Measurements from ENCODE around the gene TIMP3. TPM values are rescaled to one million over a fixed set of nuclear protein-coding genes. Genes with fewer than 3 reads are reported as not detected.

The TIMP3 gene
- total RNA-seq, 1 experiment from 2014 or later = 0.42 TPM

DNA sequence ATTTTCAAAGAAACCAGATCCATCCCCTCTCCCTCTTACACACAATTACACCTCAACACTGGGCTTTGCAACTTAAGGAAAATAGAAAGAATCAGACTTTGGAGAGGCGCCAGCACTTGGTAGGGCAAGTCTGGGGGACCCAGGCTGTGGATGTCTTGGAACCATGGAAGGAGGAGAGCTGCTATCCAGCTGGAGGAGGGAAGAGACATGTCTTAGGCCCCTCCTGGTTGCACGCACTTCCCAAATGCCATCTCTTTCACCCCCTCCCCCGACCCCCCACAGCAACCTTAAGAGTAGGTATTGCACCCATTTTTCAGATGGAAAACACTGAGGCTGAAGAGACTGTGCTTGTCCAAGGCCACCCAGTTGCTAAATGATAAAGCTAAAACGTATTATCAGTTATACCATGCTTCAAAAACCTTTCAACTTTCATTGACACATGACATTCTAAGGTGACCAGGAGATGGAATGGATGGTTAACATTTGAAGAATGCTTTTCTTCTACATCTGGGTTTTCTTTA, 3.9 kb downstream of the TIMP3 start:
- DNase-seq (ENCODE audit: extremely low read depth, low read depth) = no peak

DNA sequence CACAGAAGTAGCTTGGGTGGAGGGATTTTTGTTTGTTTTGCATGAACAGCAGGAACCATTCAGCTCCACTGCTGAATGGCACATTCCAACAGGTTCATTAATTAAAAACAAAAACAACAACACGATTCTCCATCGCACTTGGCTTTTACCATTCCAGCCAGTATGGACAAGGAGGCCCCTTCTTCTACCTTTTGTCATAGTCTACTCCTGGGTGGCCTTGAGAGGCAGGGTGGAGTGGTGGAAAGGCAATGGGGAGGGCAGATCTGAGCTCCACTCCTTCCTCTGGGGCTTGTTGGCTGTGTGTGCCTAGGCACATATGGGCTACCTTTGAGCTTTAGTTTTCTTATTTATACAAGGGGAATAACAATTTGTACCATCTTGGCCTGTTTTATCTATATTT, 4.8 kb downstream of the TIMP3 start:
- no peak for DNase-seq (ENCODE audit: extremely low read depth, low read depth)

- DNase-seq (ENCODE audit: extremely low read depth, low read depth) = no peak
Measured at GRCh38 chr22:32808038-32808445, 6.5 kb downstream of the TIMP3 start.

DNA sequence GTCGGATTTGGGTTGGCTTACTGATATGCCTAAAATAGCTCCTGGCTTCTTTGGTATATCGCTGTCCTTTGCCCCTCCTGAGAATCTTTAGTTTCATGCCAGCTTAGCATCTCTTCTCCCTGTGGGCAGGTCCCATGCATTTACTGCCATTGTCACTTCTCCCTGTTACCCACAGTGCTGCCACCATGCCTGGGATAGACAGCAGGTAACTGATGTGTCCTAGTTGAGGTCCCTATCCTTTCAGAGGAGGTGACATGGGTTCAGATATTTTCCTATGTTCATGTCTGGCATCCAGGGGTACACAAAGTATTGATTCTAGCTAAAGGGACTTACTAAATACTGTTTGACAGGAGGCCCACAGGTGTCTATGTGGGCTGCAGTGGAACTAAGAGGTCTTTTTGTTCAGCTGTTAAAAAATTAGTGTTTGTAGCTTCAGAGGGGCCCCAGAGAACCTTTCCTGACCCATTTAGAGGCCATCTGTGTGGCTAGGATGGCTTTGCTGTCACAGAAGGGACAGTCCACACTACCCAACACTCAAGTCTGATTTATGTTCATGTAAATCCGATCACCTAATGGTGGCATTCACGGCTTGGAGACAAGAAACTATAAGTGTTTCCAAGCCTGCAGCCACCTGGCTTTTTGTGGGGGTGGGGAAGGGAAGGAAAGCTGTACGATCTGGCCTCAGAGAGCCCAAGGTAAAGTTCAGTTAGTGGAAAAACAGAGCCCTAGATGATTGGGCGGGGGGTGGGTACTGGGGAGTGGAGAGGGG, 8.5 kb downstream of the TIMP3 start:
- DNase-seq (ENCODE audit: extremely low read depth, low read depth) = no peak

GRCh38 chr22:32810555-32811133, 9.1 kb downstream of the TIMP3 start:
- no peak for DNase-seq (ENCODE audit: extremely low read depth, low read depth)

DNA sequence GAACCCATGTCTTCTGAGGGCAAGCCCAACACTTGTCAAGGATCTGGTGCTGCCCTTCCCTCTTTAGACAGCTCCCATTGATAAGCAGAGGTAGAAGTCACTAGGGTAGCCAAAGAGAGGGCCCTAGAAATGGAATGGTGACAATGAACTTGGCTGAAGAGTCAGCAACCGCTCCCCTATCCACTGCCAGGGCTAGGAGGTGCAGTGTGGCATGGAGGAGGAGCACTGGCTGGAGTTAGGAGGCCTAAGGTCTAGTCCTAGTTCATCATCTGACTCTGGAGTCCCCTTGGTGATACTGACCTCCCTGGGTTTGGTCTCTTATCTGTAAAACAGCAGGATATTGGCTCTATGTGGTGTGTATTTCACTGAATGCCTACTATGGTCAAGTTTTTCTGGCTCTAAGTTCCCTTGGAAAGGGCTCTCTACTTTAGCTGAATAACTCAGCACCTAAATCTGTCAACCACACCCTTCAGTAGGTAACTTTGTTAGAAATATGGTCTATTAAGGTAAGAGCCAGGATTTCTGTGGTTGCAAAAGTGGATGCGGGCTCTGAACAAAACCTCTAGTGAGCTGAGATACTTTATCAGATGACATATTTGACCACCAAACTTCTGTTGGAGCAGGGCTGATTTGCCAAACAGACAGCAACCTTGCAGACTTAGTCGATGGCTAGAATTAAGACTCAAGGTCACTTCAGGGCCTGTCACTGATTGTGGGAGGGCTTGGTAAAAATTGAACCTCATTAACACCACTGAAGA, 10.5 kb downstream of the TIMP3 start:
- no peak for DNase-seq (ENCODE audit: extremely low read depth, low read depth)

DNA sequence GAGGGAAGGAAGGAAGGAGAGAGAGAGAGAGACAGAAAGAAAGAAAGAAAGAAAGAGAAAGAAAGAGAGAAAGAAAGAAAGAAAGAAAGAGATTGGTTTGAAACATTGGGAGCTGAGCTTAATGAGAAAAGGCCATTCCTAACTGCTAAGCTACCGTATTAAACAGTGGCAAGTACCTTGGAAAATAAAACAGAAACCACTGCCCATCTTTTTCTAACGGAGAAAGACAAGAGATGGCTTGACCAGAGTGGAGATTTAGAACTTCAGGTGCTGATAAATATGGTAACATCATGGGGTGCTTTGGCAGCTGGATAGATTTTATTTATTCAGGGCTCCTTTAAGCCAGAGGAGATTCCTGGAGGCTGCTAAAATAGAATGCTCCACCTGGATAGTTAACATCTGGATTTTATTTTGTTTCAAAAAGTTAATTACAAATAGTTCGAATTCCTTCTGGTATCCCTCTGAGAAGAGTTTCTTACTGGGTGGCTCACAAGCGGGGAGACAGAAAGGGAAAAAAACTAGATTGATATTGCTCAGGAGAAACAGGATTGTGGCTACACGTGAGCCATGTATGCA, 12.9 kb downstream of the TIMP3 start:
- DNase-seq (ENCODE audit: extremely low read depth, low read depth) = no peak

DNA sequence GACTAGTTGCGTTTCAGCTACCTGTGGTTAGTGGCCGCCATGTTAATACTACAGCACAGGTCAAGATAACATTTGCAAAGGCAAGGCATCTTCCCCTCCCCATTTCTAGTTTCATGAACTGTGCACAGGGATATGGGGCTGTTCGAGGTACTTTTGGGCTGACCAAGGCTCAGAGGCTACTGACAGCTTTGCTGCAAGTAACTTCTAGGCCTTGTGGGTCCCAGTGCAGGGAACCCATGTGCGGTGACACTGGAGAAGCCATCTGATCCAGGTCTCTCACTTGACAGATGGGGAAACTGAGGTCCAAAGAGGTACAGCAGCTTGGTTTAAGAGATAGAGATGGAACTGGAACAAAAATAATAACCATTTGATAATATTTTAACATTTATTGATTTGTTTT, 13.6 kb downstream of the TIMP3 start:
- DNase-seq (ENCODE audit: extremely low read depth, low read depth) = no peak

DNA sequence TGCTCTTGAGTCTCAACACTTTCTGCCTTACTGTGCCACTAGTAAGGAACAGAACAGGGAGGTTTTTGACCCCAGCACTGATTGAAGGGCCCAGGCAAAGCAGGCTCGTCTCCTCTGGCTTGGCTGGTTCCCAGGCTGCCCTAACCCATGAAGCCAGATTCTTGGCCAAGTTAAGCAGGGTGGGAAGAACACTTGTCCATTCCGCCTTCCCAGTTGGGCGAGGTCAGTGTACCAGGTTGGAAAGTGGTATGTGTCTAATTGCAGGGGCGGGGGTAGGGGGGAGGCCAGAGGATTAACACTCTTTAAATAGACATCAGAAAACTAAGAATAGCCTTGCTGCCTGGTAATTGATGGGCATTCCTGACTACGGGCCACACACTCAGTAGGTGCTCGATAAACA, 14.4 kb downstream of the TIMP3 start:
- no peak for DNase-seq (ENCODE audit: extremely low read depth, low read depth)

DNA sequence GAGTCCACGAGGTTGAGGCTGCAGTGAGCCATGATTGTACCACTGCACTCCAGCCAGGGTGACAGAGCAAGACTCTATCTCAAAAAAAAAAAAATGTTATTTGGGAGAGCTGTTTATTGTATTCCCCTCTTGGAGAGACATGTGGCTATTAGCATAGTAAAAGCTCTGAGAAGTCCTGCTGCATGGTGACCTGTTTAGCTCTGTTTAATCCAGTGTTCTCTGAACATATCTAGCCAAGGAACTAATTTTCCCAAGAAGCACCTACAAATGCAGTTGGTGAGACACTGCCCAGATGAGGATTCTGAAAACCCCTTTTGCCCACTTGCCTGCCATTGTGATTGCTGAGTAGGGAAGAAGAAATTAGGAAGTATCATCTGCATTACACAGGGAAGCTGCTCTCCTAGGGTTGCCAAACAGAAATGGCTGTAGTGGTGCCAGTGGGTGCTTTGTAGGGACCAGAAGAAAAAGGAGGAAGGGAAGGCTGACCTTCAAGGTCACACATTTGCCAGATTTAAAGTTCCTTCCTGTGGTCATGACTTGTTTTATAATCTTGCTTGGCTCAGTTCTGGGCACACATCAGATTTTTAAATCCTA, 15.7 kb downstream of the TIMP3 start:
- no peak for DNase-seq (ENCODE audit: extremely low read depth, low read depth)

- DNase-seq (ENCODE audit: extremely low read depth, low read depth) = no peak
Measured at GRCh38 chr22:32818446-32819115, 17.1 kb downstream of the TIMP3 start.

GRCh38 chr22:32819120-32819519, 17.6 kb downstream of the TIMP3 start:
- DNase-seq (ENCODE audit: extremely low read depth, low read depth) = no peak

DNA sequence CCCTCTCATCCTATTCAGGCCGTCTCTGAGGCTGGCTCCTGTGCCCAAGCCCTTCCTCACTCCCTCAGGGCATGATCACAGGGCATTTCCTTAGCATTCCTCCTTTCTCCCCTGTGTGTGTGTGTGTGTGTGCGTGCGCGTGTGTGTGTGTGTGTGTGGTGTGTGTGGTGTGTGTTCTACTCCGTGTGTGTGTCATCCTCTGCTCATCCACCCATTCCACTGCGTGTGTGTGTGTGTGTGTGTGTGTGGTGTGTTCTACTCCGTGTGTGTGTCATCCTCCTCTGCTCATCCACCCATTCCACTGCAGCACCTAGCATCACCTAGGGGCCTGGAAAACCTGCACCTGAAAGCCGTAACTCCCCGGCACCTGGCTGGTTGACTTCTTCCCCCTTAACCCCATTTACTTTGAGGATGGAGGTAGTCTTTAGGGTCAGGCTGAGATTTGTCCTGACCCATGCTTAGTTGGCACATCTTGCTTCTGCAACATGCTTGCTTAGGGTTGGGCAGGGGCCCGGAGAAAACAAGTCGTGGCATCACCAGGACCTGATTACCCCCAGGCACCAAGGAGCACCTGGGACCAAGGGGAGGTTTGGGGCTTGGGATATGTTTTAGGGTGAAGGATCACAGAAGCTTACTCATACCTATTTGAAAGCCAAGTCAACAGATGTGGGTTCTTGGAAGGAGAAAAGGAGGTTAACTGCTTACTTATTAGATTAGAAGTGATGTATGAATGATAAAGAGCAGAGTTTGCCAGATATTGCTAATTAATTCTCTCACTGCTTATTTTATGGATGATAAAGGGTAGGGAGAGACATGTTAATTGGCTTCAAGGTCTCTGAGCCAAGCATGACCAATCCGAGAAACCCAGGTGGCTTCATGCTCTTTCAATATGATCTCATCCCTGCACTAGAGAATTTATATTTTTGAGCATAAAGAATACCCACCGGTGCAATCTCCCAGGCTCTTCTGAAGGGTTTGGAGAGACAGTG, 18.9 kb downstream of the TIMP3 start:
- no peak for DNase-seq (ENCODE audit: extremely low read depth, low read depth)

GRCh38 chr22:32822179-32822877, 20.8 kb downstream of the TIMP3 start:
- no peak for DNase-seq (ENCODE audit: extremely low read depth, low read depth)

DNA sequence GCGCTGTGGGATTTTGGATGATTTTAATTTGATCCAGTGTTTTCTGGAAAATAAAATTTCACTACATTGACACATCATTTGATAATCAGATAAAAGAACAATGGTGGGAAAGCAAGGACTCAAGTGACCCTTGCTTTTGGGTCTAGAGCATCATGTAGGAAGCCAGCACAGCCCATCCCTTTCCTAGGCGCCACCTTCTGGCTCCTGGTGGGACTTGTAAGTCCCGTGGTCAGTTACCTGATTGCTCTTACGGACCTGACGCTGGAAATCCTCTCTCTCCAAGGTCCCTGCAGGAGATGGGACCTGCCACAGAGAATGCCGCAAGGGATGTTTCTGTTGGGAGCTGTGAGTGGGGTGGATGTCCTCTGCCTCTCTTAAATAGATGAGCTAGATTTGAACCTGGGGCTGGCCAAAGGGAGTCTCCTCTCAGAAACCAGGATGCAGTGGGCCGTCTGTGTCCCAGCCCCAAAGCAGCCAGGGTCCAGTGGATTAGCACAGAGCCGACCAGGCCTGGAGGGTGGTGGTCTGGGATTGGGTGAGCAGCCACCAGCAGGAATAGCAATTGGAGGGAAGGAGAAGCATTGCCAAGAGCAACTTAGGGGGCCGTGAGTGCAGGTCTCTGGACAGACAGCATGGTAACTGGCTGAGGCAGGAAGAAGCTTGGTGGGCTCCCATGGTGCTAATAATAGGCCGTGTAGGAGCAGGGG, 21.7 kb downstream of the TIMP3 start:
- DNase-seq (ENCODE audit: extremely low read depth, low read depth) = peak; percentile 22

GRCh38 chr22:32824531-32825312, 23.2 kb downstream of the TIMP3 start:
- DNase-seq (ENCODE audit: extremely low read depth, low read depth) = no peak

DNA sequence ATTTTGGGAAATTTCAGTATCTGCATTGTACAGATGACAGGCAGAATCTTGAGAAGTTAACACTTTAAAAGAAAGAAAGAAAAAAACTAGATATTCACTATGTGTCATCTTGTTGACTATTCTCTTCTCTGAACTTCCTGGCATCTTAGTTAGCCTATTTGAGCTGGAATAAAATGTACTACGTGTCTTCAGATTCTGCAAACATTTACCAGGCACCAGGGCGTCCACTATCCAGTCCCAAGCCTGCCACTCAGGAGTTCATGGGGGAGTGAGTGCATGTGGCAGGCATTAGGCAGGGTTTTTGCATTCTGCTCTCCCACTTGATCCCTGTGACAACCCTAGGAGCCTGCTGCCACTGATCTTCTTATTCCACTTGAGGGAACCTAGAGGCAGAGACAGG, 25.0 kb downstream of the TIMP3 start:
- DNase-seq (ENCODE audit: extremely low read depth, low read depth) = no peak

All from NCI-H460 (cell line).